H1 (cell line): ENCODE measurements around the gene PPIA. TPM values are rescaled to one million over a fixed set of nuclear protein-coding genes. Genes with fewer than 3 reads are reported as not detected.
"Not testable (repeated sequence)": the region's sequence is repeated elsewhere in the genome, so short reads cannot be mapped to it uniquely, and the experiment has no call there.

ENCODE experiments used
- CTCF ChIA-PET: fragments of 300-600 bp; sonication (Branson Sonifier 250); formaldehyde crosslinking; loops from one replicate; lab custom pipeline; 2021; ENCODE audit not compliant: partially characterized antibody; lab: Charles Lee
- POLR2A ChIA-PET: fragments of 300-600 bp; sonication (Branson Sonifier 250); formaldehyde crosslinking; loops from one replicate; lab custom pipeline; 2021; ENCODE audit warnings: inconsistent platforms; ENCODE audit not compliant: partially characterized antibody; lab: Charles Lee
- DNase-seq, 2 experiments: peaks; one replicate each; pipeline versions ENCODE4 v3.0.0 to v3.0.0-alpha.2; 2010 to 2022; ENCODE audit warnings: low spot score in 2 of 2, low read depth in 1 of 2, mixed read lengths in 1 of 2
- FAIRE-seq: peaks from 2 replicates; lab custom pipeline; 2011; peaks lifted over from hg19 to GRCh38; lab: Jason Lieb, UNC
- H2AFZ ChIP-seq: 2 replicates; pipeline ENCODE4 v1.8.1; 2012; ENCODE audit warnings: low read length, inconsistent platforms
- H2AK5ac ChIP-seq: 2 replicates; pipeline ENCODE4 v1.6.1; 2013; ENCODE audit warnings: low read depth, low read length
- H2BK120ac ChIP-seq: replicated peaks from 2 replicates; pipeline ENCODE3; 2013; ENCODE audit warnings: low read depth, low read length, inconsistent platforms
- H2BK12ac ChIP-seq: 2 replicates; pipeline ENCODE4 v1.6.1; 2013; ENCODE audit warnings: low read depth, low read length
- H2BK15ac ChIP-seq: 2 replicates; pipeline ENCODE4 v1.6.1; 2013; ENCODE audit warnings: low read length
- H2BK20ac ChIP-seq: 2 replicates; pipeline ENCODE4 v1.6.1; 2013; ENCODE audit warnings: low read length
- H2BK5ac ChIP-seq: 2 replicates; pipeline ENCODE4 v1.6.1; 2013; ENCODE audit warnings: low read depth, low read length
- H3K14ac ChIP-seq: 2 replicates; pipeline ENCODE4 v1.6.1; 2013; ENCODE audit warnings: inconsistent platforms; ENCODE audit not compliant: insufficient read length
- H3K18ac ChIP-seq: 2 replicates; pipeline ENCODE4 v1.6.1; 2013; ENCODE audit warnings: low read length; ENCODE audit errors: extremely low read depth
- H3K23ac ChIP-seq: 2 replicates; pipeline ENCODE4 v1.6.1; 2013; ENCODE audit warnings: inconsistent platforms; ENCODE audit not compliant: insufficient read length
- H3K23me2 ChIP-seq: 2 replicates; pipeline ENCODE4 v1.6.1; 2013; ENCODE audit warnings: low read depth, low read length
- H3K27ac ChIP-seq: 2 replicates; pipeline ENCODE4 v1.6.1; 2011; ENCODE audit warnings: low read depth, low read length, inconsistent platforms
- H3K27me3 ChIP-seq, 4 experiments: replicated peaks in 1 of 4; 1 replicate in 1 of 4; 2 replicates in 3 of 4; pipeline versions ENCODE4 v1.6.1 to v1.8.1; 2011 to 2013; ENCODE audit warnings: low read length in 3 of 4, mild to moderate bottlenecking in 3 of 4, inconsistent platforms in 2 of 4, mixed read lengths in 2 of 4, moderate library complexity in 1 of 4; ENCODE audit not compliant: control insufficient read depth in 3 of 4, insufficient read depth in 3 of 4; ENCODE audit errors: extremely low read depth in 1 of 4
- H3K36me3 ChIP-seq, 4 experiments: 2 replicates each; pipeline versions ENCODE4 v1.6.1 to v1.8.1; 2011 to 2013; ENCODE audit warnings: mild to moderate bottlenecking in 4 of 4, low read length in 3 of 4, moderate library complexity in 2 of 4, control low read depth in 1 of 4, inconsistent platforms in 1 of 4; ENCODE audit not compliant: insufficient read depth in 4 of 4, control insufficient read depth in 2 of 4
- H3K4ac ChIP-seq: replicated peaks from 2 replicates; pipeline ENCODE3; 2013; ENCODE audit warnings: low read length, low read depth, mixed read lengths, inconsistent platforms; ENCODE audit not compliant: insufficient read length
- H3K4me1 ChIP-seq, 4 experiments: replicated peaks in 1 of 4; 1 replicate in 1 of 4; 2 replicates in 3 of 4; pipeline versions ENCODE4 v1.6.1 to v1.8.1; 2011 to 2013; ENCODE audit warnings: low read length in 3 of 4, inconsistent platforms in 2 of 4, mixed read lengths in 1 of 4; ENCODE audit not compliant: insufficient read depth in 4 of 4, control insufficient read depth in 3 of 4
- H3K4me2 ChIP-seq, 2 experiments: 2 replicates each; pipeline versions ENCODE4 v1.6.1 to v1.8.1; 2011 to 2013; ENCODE audit warnings: low read depth in 2 of 2, low read length in 2 of 2, control low read depth in 1 of 2, inconsistent platforms in 1 of 2, mild to moderate bottlenecking in 1 of 2; ENCODE audit not compliant: insufficient read depth in 1 of 2
- H3K4me3 ChIP-seq, 4 experiments: fragments of 200-600, 300-600 bp in 1 of 4; sonication (generic), shearing (Covaris generic), sonication (Bioruptor Twin) in 1 of 4; 2 replicates each; pipeline versions ENCODE4 v1.5.1 to v1.8.1; 2011 to 2016; ENCODE audit warnings: low read length in 4 of 4, low read depth in 3 of 4, control low read depth in 2 of 4, inconsistent platforms in 2 of 4, mild to moderate bottlenecking in 2 of 4, mixed read lengths in 1 of 4, moderate library complexity in 1 of 4; ENCODE audit not compliant: insufficient read depth in 2 of 4; ENCODE audit errors: extremely low read depth in 1 of 4
- H3K56ac ChIP-seq: replicated peaks from 2 replicates; pipeline ENCODE3; 2013; ENCODE audit warnings: low read depth, mild to moderate bottlenecking, mixed read lengths, low read length, inconsistent platforms; ENCODE audit not compliant: insufficient read length
- H3K79me1 ChIP-seq: 2 replicates; pipeline ENCODE4 v1.6.1; 2013; ENCODE audit warnings: low read depth, low read length, control low read depth
- H3K79me2 ChIP-seq, 2 experiments: 2 replicates each; pipeline versions ENCODE4 v1.6.1 to v1.8.1; 2012 to 2013; ENCODE audit warnings: low read length in 2 of 2, mild to moderate bottlenecking in 2 of 2, inconsistent platforms in 1 of 2; ENCODE audit not compliant: insufficient read depth in 2 of 2, control insufficient read depth in 1 of 2
- H3K9ac ChIP-seq, 4 experiments: replicated peaks in 1 of 4; 1 replicate in 1 of 4; 2 replicates in 3 of 4; pipeline versions ENCODE4 v1.6.1 to v1.8.1; 2011 to 2013; ENCODE audit warnings: low read depth in 3 of 4, low read length in 3 of 4, control low read depth in 2 of 4, mild to moderate bottlenecking in 2 of 4, moderate library complexity in 2 of 4, inconsistent platforms in 1 of 4; ENCODE audit errors: extremely low read depth in 1 of 4
- H3K9me3 ChIP-seq, 2 experiments: 2 replicates each; pipeline versions ENCODE4 v1.6.1 to v1.8.1; 2012 to 2013; ENCODE audit warnings: mild to moderate bottlenecking in 2 of 2, moderate library complexity in 2 of 2, control low read depth in 1 of 2, inconsistent platforms in 1 of 2, low read depth in 1 of 2, low read length in 1 of 2, mixed read lengths in 1 of 2; ENCODE audit not compliant: insufficient read depth in 2 of 2
- H4K20me1 ChIP-seq, 2 experiments: replicated peaks in 1 of 2; 2 replicates each; pipeline versions ENCODE3 to v1.8.1; 2011 to 2013; ENCODE audit warnings: inconsistent platforms in 2 of 2, low read length in 2 of 2, mild to moderate bottlenecking in 1 of 2; ENCODE audit not compliant: insufficient read depth in 2 of 2, control insufficient read depth in 1 of 2
- H4K5ac ChIP-seq: 2 replicates; pipeline ENCODE4 v1.6.1; 2013; ENCODE audit warnings: low read length, low read depth, mixed read lengths, inconsistent platforms; ENCODE audit not compliant: insufficient read length
- H4K8ac ChIP-seq: 2 replicates; pipeline ENCODE4 v1.8.0; 2013; ENCODE audit warnings: mild to moderate bottlenecking, moderate library complexity, low read length, inconsistent platforms; ENCODE audit not compliant: insufficient read depth; ENCODE audit errors: extremely low read depth
- H4K91ac ChIP-seq: replicated peaks from 2 replicates; pipeline ENCODE3; 2013; ENCODE audit warnings: low read length, mixed read lengths, inconsistent platforms; ENCODE audit not compliant: insufficient read length
- WGBS, 2 experiments: shearing (Covaris generic) in 1 of 2; methylation state at CpG; one replicate each; pipeline versions ENCODE4 v1.1.6 to v1.1.7; 2013 to 2015; ENCODE audit warnings: low lambda C conversion rate in 2 of 2, mixed read lengths in 2 of 2, inconsistent platforms in 1 of 2, low coverage in 1 of 2, missing lambda C conversion rate in 1 of 2; ENCODE audit not compliant: insufficient replicate concordance in 2 of 2, insufficient coverage in 1 of 2, insufficient read length in 1 of 2; ENCODE audit errors: extremely low coverage in 1 of 2, missing lambda C conversion rate in 1 of 2; 5-methylcytosine and 5-hydroxymethylcytosine counted together
- polyA plus RNA-seq, 7 experiments: library from polyadenylated mRNA; depleted of rRNA in 3 of 7; stranded (reverse) in 5 of 7; unstranded in 2 of 7; fragments of >200 nt in 5 of 7; fragments of 200-250 nt in 2 of 7; gene quantifications; 1 replicate in 5 of 7; 2 replicates in 1 of 7; 4 replicates in 1 of 7; pipeline versions ENCODE4 v1.2.1 to v1.2.3, GENCODE V29; 2011 to 2013; ENCODE audit warnings: missing spikeins in 2 of 7, mixed read lengths in 2 of 7
- total RNA-seq: library from RNA; stranded (reverse); fragmentation: NEBNext Ultra II Directional; extraction: Animal tissue kit (Norgen Biotek cat#: 25700); gene quantifications from 2 replicates; pipeline ENCODE4 v1.2.1, GENCODE V29; 2021

Gene PPIA
- total and polyA plus RNA-seq, 2 of the 8 experiments (the other 6 are each of a cell fraction or from before 2014, with no cell fraction given) = 2,865 to 5,394 TPM

- H3K36me3 ChIP-seq, H3K4me1 ChIP-seq, H4K5ac ChIP-seq, H3K79me1 ChIP-seq, FAIRE-seq, H3K4me3 ChIP-seq, H3K9ac ChIP-seq, H3K18ac ChIP-seq, H2AK5ac ChIP-seq, H3K23me2 ChIP-seq, H3K4ac ChIP-seq, H3K23ac ChIP-seq, H2BK120ac ChIP-seq, H3K4me2 ChIP-seq, H2AFZ ChIP-seq, H3K56ac ChIP-seq, H3K9me3 ChIP-seq, CTCF ChIA-PET, H4K8ac ChIP-seq, H3K27ac ChIP-seq, H4K20me1 ChIP-seq, H4K91ac ChIP-seq, H2BK5ac ChIP-seq, H2BK12ac ChIP-seq, H3K27me3 ChIP-seq, DNase-seq, H2BK20ac ChIP-seq, H3K79me2 ChIP-seq, H3K14ac ChIP-seq, H2BK15ac ChIP-seq: not testable (repeated sequence)
- POLR2A ChIA-PET = interaction anchor here (1.0 to 3.8 kb wide), 2 partner anchors 10 to 18 kb away, joined by 6 to 24 read pairs; no protein-coding TSS in a partner anchor
- 89% methylated on average over 3 of the region's 3 CpGs; no CpG with 5 or more reads in 1 of the 2 experiments for WGBS, 2 experiments
These were observed 11.3 kb upstream of the PPIA start for GRCh38 chr7:44785218-44785617.
